SK-N-SH (cell line): Measurements from ENCODE around the gene ATCAY.

Experiments
- CHD2 ChIP-seq: fragments of 150-350 bp; IDR thresholded peaks from 2 replicates; pipeline ENCODE4 v1.6.1; 2018; ENCODE audit warnings: low read length; ENCODE audit not compliant: partially characterized antibody
- FOXM1 ChIP-seq: IDR thresholded peaks from 2 replicates; pipeline ENCODE4 v1.4.0; 2012; ENCODE audit warnings: low read depth, mild to moderate bottlenecking
- GABPA ChIP-seq: IDR thresholded peaks from 2 replicates; pipeline ENCODE4 v1.4.0; 2012; ENCODE audit warnings: low read depth, mild to moderate bottlenecking
- MEF2A ChIP-seq: IDR thresholded peaks from 2 replicates; pipeline ENCODE4 v1.4.0; 2012; ENCODE audit warnings: low read depth, borderline replicate concordance
- NFIC ChIP-seq: IDR thresholded peaks from 2 replicates; pipeline ENCODE4 v1.4.0; 2012; ENCODE audit warnings: borderline replicate concordance
- RCOR1 ChIP-seq: fragments of 150-350 bp; IDR thresholded peaks from 2 replicates; pipeline ENCODE4 v1.6.1; 2017; ENCODE audit warnings: antibody characterized with exemption, low read length
- YY1 ChIP-seq: IDR thresholded peaks from 2 replicates; pipeline ENCODE4 v1.4.0; 2012; ENCODE audit warnings: low read depth, mild to moderate bottlenecking
- TF ChIP-seq, protein P1 (sequence below): fragments of 200-600 bp; sonication (generic); IDR thresholded peaks from 2 replicates; pipeline ENCODE4 v1.6.1; 2017; ENCODE audit warnings: antibody characterized with exemption, mild to moderate bottlenecking, moderate library complexity

DNA sequence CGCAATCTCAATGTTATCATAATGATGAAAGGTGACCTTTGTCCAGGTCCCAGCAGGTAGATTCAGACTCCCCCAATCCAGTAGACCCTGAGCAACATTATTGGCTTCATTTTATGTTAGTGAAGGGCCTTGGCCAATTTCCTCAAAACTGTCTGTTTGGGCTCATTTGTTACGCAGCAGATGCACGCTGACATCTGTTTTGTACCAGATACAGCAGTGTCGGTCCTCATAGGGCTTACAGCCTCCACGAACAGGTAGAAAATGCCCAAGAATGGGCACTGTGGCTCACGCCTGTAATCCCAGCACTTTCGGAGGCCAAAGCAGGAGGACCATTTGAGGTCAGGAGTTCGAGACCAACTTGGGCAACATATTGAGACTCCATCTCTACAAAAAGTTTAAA lies 39.3 kb downstream of the ATCAY start:
- no peak for TF ChIP-seq GABPA
- TF ChIP-seq YY1 = no peak
- TF ChIP-seq, protein P1, sequence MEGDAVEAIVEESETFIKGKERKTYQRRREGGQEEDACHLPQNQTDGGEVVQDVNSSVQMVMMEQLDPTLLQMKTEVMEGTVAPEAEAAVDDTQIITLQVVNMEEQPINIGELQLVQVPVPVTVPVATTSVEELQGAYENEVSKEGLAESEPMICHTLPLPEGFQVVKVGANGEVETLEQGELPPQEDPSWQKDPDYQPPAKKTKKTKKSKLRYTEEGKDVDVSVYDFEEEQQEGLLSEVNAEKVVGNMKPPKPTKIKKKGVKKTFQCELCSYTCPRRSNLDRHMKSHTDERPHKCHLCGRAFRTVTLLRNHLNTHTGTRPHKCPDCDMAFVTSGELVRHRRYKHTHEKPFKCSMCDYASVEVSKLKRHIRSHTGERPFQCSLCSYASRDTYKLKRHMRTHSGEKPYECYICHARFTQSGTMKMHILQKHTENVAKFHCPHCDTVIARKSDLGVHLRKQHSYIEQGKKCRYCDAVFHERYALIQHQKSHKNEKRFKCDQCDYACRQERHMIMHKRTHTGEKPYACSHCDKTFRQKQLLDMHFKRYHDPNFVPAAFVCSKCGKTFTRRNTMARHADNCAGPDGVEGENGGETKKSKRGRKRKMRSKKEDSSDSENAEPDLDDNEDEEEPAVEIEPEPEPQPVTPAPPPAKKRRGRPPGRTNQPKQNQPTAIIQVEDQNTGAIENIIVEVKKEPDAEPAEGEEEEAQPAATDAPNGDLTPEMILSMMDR = no peak
- no peak for TF ChIP-seq FOXM1
- no peak for TF ChIP-seq MEF2A
- no peak for TF ChIP-seq CHD2
- TF ChIP-seq NFIC = no peak
- no peak for TF ChIP-seq RCOR1
